Fibroblast of the aortic adventitia (primary cell): Measurements from ENCODE around the gene KIF1A. TPM values are rescaled to one million over a fixed set of nuclear protein-coding genes. Genes with fewer than 3 reads are reported as not detected.

Source experiments
- DNase-seq: peaks from one replicate; pipeline ENCODE4 v3.0.0-alpha.2; 2010; ENCODE audit warnings: low read depth
- H3K4me3 ChIP-seq: 2 replicates; pipeline ENCODE4 v1.5.1; 2011; ENCODE audit warnings: low read depth, mild to moderate bottlenecking, control low read depth, low read length, moderate library complexity
- total RNA-seq: library from RNA; depleted of rRNA; stranded (reverse); fragments of >200 nt; gene quantifications from 2 replicates; pipeline ENCODE4 v1.2.3, GENCODE V29; 2012; ENCODE audit warnings: low replicate concordance
- TF ChIP-seq, protein P1 (sequence below): IDR thresholded peaks from 2 replicates; pipeline ENCODE4 v1.5.1; 2011; ENCODE audit warnings: mild to moderate bottlenecking, low read length, control low read depth, inconsistent platforms; ENCODE audit not compliant: insufficient read depth

KIF1A gene
- total RNA-seq, 1 donor, result under 0.01 TPM

DNA sequence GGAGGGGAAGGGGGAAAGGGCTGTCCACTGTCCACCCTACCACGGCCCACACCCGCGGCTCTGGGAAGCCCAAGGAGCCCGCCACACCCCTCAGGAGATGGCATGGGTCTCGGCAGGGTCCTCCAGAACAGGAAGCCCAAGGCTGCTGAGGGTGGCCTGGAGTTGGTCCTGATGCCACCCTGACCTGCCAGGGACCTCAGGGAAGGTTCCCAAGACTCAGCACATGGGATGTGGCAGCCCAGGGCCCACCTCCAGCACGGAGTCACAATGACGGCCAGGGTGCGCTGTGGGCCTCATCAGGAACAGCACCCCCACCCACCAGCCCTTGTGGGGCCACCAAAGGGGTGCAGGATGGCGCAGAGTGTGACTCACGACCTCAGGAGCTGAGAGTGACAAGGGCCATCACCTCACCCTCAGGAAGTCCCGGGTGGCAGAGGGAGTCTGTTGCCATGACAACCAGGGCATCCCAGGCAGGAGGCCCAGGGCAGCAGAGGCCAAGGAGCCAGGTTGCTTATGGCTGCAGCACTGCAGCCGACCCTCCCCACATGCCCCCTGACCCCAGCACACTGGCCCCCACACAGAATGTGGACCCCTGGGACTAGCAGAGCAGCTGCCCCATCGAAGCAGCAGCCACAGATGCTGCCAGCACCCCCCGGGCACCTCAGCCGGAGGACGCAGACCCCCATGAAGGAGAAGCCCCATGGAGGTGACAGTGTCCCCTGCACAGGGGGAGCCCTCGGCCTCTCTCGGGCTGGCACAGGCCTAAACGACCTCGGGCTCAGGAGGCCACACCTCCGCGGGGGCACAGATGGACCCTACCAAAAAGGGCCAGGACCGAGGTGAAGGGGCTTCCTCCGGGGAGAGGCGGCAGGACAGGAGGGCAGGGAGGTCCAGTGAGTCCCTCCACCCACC lies 34.3 kb downstream of the KIF1A start:
- H3K4me3 ChIP-seq, result no peak overlapping the region
- TF ChIP-seq, protein P1, sequence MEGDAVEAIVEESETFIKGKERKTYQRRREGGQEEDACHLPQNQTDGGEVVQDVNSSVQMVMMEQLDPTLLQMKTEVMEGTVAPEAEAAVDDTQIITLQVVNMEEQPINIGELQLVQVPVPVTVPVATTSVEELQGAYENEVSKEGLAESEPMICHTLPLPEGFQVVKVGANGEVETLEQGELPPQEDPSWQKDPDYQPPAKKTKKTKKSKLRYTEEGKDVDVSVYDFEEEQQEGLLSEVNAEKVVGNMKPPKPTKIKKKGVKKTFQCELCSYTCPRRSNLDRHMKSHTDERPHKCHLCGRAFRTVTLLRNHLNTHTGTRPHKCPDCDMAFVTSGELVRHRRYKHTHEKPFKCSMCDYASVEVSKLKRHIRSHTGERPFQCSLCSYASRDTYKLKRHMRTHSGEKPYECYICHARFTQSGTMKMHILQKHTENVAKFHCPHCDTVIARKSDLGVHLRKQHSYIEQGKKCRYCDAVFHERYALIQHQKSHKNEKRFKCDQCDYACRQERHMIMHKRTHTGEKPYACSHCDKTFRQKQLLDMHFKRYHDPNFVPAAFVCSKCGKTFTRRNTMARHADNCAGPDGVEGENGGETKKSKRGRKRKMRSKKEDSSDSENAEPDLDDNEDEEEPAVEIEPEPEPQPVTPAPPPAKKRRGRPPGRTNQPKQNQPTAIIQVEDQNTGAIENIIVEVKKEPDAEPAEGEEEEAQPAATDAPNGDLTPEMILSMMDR, result no peak
- no peak for DNase-seq

DNA sequence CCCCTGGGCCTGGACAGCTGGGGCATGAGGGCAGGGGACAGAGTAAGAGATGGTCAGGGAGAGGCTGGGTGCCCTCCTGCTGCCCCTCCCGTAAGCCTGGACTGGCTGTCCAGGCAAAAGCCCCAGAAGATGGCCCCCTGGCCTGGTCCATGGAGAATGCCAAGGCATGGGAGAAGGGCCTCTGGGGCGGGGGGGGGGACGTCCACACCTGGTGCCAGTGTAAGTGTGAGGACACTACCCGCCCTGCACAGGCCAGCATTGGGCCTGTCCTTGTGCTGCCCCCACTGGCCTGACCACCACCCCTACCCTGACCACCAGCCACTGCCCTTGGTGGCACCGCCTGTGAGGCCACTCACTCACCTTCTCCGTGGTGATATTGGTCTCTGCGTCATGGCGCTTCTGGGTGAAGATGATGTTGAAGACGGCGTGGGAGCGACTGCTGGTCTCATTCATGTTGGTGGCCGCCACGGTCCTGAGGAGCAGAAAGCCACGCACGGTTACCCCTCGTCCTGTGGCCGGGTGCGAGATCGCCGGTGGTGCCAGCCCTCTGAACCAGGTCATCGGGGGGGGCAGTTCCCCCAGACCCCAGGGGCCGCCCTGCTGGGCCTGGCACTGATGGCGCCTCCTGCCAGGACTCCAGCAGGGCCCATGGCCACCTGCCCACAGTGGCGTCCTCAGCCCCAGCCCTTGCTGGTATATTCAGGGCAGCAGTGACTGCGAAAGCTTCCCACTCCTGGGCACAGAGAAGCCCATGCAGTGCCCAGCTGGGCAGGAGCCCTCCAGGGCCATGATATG lies 35.2 kb downstream of the KIF1A start:
- DNase-seq, result no peak
- TF ChIP-seq, protein P1, result no peak
- H3K4me3 ChIP-seq, result no peak overlapping the region

DNA sequence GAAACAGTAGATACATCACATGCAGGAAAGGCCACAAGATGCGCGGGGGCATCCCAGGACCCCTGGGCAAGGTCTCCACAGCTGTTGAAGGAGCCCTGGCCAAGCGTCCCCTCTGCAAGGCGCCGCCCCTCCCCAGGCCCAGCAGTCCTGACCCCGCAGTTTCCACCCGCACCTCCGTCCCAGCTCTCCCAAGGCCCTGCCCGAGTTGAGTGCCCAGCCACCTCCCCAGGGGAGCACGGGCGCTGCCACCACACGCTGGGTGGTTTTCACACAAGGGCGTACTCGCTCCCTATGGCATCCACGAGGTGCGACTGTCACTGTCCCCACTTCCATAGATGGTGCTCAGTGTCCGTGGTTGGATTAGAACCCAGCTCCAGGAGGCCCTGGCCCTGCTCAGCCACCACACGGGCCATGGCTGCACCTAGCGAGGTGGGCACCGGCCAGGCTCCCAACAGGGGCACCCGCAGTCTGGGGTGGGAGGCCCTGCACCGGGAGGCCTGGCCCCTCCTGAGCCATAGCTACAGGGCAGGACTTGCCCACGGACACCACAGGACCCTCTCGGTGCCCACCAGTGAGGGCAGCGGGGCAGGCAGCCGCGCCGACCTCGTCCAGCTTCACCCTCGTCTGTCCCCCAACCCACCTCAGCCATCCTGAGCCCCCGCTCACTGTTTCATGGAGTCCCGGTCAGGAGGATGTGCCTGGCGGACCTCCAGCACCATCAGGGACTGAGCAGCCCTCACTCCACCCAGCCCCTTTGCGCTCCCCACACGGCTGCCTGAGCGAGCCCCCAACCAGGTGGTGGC lies 36.0 kb downstream of the KIF1A start:
- DNase-seq, result no peak
- H3K4me3 ChIP-seq, result no peak overlapping the region
- TF ChIP-seq, protein P1, result no peak

DNA sequence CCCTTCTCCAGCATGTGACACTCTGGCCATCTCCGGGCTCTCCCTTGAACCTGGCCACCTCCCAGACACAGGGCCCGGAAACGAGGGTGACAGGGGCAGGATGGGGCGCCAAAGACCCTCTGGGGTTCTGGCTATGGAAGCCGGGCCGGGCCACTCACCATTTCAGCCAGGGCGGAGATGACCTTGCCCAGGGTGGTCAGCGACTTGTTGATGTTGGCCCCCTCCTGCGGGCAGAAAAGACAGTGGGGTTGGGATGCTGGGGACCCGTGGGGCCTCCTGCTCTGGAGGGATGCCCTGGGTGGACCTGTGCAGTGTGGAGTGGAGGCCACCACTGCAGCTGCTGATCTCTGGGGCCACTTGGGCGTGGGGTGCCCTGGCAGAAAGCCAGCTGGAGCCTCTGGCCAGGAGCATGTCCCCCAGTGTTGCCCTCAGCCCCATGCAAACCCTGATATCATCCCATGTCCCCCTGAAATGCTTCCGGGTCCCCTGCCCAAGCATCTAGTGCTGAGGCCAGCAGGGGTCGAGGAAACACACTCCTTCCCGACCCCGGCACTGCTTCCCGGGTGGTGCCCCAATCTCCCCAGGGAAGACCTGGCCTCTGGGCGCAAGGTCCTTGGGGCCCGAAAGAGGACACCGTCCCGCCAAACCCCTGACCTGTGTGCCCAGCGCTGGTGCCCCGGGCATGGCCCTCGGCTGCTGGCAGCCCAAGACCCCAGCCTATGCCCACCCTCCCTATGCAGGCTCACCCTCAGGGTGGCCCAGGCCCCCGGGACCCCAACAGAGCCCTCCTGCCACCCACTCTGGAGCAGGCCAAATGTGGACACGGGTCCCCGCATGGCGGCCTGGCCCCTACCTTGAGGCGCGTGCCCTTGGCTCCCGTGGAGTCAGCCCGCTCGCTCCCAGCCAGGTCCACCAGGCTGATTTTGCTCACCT lies 36.9 kb downstream of the KIF1A start:
- no peak for DNase-seq
- H3K4me3 ChIP-seq, result no peak overlapping the region
- TF ChIP-seq, protein P1, result no peak

DNA sequence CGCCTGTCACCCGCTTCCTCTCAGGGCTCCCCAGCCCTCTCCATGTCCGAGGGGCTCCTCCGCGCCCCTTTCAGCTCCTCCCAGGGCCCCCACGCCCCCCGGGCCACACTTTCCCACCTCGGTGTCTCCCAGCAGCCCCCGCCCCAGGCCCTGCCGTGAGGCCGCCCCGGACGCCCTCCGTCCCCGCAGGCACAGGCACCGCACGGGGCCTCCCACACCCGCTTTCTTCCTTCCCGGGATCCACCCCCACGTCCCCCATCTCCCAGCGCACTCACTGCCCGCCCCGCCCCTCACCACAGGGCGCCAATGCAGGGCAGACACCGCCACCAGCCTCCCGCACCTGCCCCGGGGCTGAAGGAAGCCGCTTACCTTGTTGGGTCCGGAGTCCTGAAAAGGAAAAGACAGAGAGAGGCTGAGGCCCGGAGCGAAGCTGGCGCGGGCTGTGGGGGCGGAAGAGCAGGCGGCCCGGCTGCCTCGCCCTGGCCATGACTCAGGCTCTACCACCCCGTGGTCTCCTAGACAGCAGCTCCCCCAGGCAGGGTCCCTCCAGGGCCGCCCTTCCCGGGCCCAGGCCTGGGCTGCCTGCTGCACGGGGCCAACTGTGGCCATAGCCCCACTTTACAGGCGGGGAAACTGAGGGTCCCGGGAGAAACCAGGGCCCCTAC lies 37.7 kb downstream of the KIF1A start:
- H3K4me3 ChIP-seq, result no peak overlapping the region
- TF ChIP-seq, protein P1, result no peak
- DNase-seq, result no peak
